Ramos (cell line): Measurements from ENCODE around the gene CD47.

Source experiments
- in situ Hi-C: fragments of 300-500 bp; cut with MboI; formaldehyde crosslinking; loops from one replicate; pipeline ENCODE4 v1.14.3; 2022; ENCODE audit warnings: low sequenced_read_pairs; ENCODE audit not compliant: unreplicated experiment

The CD47 gene

DNA sequence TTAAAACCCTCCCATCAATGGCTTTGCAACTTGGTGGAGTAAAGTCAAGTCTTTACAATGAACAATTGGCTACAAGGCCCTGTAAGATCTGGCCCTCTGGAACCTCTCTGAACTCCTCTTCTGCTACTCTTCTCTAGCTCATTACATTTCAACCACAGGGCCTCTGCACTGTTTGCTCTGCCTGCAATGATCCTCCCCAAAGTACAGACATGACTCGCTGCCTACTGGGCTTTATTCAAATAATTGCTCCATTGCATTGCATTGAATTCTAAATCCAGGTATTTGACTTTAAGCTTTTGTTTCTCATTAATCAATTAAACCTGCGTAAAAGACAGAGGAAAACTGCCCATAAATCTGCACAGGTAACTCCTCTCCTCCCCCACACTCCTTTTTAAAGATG is 96.7 kb downstream of the CD47 start:
- in situ Hi-C loops: no loop called here

DNA sequence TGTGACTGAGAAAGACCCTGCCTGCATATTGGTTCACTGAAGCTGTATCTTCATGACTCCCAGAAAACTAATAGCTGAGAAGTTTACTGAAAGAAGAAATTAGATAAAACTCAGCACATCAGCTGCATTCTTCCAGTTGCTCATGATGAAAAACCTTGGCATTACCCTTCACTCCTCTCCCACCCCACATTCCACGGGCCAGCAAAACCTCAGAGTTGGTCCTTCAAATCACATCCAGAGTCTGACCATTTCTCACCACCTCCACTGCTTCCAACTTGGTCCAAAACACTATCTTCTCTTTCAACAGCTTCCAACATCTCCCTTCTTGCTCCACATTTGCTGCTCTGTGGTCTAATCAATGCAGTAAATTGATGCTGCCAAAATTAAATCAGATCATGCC is 97.1 kb downstream of the CD47 start:
- in situ Hi-C loops: no loop called here
